ENCODE measurements around the gene CAPN2.

Gene CAPN2

DNA sequence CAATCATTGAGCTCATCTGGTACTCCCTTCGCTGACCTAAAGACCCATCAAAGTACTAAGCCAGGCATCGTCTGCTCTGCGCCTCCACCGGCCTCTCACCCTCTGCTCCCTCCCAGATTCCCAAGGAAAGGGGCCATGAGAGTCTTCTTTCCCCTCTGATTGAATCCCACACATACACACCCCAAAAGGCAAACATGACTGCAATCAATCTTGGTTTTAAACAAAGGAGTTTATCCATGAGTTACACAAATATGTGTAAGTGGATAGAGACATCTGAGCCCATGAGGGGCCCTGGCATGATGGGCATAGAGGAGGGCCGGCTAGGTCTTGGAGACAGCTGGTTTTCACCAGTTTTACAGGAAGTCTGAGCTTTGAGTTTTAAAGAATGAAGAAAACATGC, 50.9 kb downstream of the CAPN2 start:
- DNase-seq, result no peak

DNA sequence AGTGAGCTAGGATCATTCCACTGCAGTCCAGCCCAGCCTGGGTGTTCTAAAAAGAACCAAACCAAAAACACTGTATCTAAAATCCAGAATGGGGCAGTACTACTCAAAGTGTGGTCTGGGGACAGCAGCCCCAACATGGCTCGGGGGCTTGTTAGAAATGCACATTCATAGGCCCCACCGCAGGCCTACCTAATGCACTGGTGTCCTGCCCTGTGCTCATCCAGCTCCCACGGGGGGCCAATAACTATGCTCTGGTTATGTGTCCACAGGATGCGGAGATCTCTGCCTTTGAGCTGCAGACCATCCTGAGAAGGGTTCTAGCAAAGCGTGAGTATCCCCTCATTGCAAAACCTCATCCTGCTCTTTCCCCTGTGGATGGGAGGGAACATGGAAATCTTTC, 51.5 kb downstream of the CAPN2 start:
- no peak for DNase-seq

DNA sequence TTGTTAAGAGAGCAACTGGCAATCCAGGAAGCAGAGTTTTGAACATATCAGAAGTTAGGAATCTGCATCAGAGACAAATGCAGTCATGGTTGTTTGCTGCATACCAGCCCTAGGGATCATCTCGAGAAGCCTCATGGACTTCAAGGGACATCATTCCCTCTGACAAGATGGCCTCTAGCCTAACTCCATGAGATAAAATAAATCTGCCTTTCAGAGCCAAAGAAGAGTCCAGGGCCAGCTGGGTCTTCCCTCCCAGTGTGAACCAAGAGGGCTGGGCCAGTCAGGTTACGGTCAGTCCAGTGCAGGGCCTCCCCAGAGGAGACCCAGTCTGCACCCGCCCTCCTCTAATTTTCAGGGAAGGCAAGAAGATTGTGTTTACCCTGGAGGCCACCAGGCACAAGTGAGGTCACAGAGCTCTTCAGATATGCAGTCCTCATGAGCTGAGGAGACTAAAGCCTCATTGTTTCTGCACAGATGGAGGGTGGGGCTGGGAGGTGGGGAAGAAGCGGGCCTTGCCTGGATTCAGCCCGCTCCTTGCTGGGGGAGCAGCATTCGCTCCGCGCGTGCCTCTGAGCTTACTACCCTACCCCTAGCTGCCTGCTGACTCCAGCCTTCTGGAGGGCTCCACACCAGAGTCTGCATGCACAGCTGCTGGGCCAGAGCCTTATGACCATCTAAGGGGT, 52.8 kb downstream of the CAPN2 start:
- peak; percentile 71 to 77 for DNase-seq

DNA sequence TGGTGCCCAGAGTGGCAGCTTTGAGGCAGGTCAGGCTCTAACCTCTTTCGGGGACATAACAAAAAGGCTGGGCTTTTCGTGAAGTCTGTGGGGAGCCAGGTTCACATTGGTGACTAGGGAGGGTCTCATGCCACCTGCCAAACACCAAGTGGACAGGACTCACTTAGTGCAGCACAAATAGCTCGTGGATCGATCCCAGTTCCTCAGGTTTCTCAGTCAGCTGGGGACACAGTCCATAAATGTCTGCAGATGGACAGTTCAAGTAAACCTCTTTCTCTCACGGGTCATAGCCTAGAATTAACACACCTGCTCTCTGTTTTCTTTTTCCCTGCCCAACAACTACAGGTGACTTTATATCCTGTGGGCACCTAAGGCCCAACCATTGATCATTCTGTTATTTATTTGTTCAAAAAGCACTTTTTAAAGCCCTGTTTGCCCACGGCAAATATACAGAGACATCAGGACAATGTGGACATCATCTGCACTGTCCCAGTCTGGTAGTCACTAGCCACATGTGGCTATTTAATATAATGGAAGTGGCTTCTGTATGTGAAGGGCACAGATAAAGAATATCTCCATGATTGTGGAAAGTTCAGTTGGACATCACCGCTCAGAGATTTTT, 53.5 kb downstream of the CAPN2 start:
- no peak for DNase-seq

DNA sequence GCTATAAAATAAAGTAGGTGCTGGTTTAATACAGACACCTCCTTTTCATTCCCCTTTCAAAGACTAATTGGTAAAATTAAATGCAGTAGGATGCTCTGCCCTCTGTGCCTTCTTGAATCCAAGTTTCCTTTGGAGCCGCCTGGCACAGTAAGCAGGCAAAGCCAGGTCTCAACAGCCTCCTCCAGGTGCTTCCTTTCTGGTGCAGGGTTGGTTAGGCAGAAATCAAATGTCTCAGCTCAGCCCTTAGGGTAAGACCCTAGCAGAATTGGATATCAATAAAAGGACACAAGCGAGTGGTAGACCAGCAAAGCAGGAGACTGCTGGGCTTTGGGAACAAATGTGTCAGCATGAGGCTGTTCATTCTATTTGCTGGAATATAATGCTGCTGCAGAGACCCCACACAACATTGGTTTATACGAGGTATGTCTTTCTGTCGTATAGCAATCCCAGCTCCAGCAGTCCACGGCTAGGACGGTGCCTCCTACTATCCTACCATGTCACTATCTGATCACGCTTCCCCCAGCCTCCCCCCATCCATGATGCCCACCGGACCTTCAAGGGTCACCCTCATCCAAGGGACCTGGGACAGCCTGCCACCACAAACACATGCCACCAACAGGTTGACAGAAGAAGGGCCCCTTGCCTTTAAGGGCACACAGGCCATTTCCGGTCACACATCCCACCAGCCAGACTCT, 58.4 kb downstream of the CAPN2 start:
- no peak for DNase-seq

DNA sequence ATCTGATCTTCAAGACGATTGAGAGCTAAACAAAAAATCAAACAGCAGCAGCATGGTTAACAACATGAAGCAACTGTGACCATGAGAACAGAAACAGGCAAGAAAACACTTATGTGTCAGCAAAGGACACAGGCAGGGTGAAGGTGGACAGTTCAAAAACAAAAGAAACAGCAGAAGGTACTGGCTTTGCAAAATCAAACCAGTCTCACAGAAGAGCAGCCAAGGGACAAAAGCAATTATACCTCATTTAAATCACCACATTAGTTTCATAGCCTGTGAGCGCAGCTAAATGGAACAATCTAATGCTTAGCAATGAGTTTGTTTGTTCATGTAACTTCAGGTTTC, 59.1 kb downstream of the CAPN2 start:
- DNase-seq, result no peak

DNA sequence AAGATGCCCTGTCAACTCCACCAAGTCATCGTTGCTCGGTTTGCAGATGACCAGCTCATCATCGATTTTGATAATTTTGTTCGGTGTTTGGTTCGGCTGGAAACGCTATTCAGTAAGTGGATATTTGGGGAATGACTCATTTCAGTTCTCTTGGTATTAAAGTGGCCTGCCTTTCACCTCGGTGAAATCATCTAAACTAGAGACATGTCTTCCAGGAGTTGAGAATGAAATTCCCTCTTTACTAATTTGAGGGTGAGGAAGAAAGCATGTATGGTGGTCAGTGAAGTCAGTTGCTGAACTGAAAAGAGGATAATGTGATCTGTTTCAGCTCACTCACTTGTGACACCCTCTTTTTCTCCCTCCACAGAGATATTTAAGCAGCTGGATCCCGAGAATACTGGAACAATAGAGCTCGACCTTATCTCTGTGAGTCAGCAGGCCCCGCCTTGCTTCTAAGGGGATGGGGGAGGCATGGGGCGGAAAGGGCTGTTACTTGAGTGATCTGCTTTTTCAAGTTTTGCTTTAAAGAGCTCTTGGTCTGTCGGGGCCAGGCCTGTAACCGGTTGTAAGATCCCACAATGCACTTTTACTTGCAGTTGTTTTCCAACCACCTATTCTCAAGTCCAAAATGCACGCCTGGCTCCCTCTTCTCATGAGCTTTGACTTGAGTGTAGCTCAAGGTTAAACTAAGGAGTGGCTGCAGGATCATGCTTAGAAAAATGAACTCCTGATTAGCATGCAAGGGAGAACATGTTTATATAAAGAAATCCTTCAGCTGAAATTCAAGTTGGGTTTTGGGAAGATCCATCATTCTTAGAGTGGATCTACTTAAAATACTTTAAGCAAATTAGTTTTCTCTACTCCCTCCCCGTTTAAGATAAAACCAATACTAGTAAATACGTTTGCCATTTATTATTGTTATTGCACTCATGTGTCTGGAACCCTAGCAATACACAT, 59.8 kb downstream of the CAPN2 start:
- no peak for DNase-seq

DNA sequence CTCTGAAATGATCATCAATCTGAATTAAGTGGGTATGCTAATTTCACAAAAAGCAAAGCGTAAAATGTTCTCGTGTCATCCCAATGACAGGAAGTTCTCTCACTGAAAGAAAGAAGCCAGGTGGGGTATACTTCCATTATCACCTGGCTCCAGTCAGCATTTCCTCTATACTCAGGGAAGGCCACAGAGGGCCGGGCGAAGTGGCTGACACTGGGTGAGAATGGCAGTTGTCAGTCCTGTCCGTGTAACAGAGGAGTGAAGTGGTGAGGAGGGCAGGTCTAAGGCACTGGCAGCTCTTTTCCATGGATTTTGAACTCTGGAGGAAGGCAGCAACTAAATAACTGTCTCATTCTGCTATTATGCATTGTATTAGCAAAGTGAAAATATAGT, 60.4 kb downstream of the CAPN2 start:
- DNase-seq, result no peak

DNA sequence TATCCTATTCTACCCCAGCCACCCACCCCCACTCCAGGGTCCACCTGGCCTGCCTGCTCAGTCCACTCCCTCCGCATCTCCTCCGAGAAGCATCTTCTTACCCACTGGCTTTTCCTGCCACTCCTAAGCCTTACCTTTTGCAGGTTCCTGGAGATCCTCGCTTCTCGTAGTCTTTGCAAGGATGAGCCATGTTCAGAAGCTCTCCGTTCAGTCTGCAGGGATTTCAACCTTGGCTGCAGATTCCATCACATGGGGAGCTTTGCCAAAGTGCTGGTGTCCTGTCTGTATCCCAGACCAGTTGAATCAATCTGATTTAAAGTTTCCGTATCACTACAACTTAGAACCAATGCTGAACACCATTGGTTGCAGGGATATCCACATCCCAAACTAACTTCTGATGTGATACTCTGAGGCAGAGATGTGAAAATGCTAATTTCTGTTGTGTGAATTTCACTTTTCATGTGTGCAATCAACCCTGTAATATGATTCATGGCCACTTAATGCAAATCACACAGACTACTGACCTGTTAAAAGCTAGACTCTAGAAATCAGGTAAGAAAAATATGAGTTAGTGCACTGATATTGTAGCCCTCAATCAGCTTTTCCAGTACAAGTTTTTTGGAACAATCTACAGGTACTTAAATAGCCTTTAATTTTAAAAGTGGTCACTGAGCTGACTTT, 61.9 kb downstream of the CAPN2 start:
- DNase-seq, result no peak

DNA sequence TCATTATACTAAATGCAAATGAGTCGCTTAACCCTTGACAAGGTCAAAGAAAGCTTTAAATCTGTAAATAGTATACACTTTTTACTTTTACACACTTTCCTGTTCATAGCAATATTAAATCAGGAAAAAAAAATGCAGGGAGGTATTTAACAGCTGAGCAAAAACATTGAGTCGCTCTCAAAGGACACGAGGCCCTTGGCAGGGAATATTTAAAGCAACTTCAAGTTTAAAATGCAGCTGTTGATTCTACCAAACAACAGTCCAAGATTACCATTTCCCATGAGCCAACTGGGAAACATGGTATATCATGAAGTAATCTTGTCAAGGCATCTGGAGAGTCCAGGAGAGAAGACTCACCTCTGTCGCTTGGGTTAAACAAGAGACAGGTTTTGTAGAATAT, 62.7 kb downstream of the CAPN2 start:
- no peak for DNase-seq

DNA sequence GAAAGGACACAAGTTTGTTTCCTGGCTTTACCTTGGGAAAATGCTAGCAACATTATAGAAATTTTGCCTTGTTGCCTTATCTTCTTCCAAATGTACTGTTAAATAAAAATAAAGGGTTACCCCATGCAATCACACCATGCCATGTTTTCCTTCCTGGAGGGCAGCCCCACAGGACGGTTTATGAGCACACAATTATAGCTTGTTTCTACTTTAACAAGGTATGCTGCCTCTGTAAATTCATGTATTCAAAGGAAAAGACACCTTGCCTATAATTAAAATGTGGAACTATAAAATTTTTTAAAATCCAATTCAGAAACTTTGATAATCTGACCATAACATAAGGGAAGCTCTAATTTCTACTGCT, 63.4 kb downstream of the CAPN2 start:
- DNase-seq, result no peak

DNA sequence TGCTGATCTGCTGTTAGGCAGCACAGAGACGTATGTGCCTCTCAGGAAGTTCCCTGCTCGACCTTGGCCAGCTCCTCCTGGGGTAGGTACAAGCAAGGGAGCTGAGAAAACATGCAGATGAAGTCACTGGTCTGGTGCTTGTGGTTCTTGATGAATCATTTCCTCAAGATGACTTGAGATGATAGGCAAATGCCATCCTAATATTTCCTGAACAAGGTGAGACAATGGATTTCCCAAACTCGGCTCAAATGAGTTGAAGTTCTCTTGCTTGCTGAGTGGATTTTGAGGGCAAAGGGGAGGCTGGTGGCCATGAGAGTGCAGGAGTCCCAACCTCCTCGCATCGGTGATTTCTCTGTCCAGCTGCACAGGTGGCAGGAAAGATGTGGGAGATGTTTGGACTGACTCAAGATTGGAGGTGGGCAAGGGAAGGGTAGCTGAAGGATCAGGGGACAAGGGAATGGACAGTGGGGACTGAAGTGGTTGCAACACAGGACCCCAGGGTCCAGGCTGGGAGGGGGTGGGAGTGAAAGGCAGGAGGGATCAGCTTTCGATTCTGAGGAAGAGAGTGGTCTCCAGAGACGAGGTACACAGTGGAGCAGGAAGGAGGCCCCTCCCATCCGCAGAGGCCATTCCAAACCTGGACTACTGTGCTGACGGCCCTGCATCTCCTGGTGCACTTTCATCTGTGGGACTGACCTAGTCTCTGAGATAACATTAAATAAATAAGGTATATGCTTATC, 63.9 kb downstream of the CAPN2 start:
- DNase-seq, result no peak

DNA sequence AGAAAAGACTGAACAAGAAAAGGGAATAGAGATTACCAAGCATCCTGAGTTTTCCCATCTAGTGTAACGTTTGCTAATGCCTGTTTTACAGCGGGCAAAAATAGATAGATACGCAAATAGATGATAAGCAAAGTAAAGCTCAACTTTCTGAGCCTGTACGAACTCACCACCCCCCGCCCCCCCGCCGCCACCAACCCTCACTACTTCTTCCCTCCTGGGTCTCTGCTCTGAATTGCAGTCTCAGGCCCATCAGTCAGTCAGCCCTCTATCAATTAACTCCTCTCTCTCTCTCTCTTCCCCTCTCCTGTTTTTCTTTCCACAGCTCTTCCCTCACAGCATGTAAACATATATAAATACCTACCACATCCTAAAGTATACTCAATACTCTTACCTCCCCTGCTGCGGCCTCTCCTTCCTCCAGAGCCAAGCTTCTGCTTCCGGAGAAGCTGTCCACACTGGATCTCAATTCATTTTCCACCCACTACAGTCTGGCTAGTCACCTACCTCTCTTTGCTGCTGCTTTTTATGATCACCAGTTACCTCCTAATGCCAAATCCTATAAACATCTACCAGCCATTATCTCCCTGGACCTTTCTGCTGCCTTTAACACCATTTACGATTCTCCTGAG, 64.6 kb downstream of the CAPN2 start:
- DNase-seq, result no peak

DNA sequence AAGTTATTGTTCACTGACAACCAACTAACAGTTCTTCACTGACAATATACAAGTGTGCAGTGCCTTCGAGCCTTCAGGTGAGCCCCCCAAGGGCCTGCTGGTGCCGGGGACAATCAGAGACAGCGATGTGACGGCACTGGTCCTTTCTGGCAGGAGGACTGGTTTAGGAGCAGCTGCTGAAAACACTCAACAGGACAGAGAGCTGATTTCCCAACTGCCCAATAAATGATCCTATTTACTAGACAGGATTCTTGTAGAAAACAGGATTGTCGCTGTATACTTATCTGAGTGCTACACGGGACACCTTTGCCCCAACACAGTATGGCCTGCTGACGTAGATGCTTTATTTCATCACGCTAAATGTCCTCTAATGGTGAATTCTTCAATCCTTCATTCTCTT, 68.0 kb downstream of the CAPN2 start:
- no peak for DNase-seq

DNA sequence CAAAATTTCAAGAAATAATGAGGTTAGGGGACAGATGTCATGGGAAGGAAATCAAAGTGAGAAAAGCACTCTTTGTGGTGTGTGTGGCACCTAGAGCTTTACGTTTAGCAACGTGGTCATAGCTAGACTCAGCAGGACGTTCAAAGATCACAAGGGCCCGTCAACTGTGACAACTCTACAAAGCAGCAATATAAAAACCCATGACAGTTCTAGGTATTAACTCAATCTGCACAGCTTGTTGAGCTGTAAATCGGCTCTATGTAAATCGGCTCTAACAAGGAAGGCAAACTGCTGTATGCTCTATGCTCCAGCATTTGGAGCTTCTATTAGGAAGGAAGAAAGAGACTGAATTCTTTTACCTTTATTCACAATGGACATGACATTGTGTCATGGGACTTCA, 68.6 kb downstream of the CAPN2 start:
- no peak for DNase-seq

DNA sequence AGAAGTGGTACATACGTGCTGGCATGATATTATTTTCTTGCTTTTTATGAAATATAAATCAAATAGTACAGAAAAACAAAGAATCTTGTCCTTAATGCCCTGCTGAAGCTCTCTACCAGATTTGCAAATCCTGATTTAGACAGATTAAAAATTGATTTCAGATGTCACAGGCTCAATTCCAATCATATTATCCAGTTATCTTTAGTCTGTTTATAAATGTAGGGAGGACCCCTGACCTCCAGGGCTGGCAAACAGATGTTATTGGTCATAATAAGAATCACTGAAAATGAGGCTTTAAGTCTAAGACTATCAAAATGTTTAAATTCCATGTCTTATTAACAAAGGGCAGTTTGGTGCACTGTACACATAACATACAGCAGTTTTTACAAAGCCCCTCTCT, 71.3 kb downstream of the CAPN2 start:
- DNase-seq, result no peak

DNA sequence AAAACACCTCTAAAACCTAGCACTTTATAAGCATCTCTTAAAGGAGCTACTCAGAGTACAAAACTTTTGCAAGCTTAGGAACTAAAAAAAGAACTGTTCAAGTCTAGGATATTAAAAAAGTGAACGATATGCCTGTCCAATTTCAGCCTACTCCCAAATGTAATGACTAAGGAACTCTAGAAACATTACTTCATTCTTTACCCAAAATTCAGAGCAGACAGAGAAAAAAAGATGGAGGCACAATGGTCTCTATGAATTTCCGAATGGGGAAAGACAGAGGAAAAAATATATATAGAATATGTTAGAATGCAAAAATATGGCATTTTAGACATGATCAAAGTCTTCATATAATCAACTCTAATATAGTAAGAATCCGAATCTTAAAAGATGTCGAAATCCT, 72.2 kb downstream of the CAPN2 start:
- no peak for DNase-seq

DNA sequence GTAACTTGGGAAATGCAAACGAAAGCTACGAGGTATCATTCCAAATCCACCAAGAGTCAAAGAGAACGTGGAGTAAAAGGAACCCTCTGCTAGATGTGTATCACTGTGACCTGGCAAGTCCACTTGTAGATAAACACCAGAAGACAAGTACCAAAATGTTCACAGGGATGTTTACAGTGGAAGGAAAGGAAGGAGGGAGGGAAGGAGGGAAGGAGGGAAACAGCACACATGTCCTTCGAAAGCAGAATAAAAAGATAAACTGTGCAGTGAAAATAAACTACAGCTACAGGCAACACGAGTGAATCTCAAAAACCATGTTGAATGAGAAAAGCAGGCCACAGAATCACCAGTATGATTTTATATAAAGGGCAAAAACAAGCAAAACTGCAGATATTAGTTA, 73.5 kb downstream of the CAPN2 start:
- DNase-seq, result no peak

DNA sequence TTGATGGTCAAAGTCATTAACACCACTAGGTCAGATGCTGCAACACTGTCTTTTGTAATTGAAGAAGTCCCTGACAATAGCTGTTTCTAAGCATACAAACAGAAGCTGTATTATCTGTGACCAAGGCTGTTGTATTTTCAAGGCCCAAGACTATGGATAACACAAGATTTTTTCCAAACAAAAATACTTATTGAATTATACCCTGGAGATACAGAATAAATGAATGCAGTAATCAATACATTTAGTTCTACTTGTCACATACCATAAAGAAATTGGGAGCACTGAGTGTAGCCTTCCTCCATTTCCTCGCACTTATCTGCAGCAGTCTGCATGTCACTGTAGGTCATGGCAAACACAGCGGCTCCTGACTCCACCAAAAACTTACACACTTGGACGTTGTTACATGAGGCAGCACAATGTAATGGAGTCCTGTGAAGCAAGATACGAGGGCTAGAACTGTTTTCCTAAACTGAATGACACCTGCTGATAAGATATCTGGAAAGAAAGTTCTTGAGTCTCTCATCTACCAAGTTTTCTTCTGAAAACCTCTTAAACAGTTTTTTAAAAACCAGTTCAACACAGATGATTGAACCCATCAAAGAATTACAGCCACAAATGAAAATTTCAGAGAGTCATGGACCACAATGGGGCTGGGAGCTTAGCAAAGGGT, 76.5 kb downstream of the CAPN2 start:
- peak in 1 of 2 donors; percentile 73 for DNase-seq

DNA sequence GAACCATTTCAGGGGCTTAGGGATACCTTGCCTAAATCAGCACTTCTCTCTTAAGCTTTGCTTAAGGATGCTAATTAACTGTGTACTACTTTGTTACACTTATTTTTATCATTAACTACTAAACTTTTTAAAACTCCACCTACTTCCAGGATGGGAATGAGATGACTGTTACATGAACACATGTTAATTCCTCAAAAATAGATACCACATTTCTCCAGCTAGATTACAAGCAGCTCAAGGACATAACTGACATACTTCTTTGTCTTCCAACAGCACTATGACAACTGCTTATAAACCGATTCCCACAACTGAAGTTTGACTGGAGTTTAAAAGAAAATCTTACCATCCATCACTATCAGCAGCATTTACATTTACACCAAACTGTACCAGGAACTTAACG, 79.7 kb downstream of the CAPN2 start:
- DNase-seq, result no peak

DNA sequence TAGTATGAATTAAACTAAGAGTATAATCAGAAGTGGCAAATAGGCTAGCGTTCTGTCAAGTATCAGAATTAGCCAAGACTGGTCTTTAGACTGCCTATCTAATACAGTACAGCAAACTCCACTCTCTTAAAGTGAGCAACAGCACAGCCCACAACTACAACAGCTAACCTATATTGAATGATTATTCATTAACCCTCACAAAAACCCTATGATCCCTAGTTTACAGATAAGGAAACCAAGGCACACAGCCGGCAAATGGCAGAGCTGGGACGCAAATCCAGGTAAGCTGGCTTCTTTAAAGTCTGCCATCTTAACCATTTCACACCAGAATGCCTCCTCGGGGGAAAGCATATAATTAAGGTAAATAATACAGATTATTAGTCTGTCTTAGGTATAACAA, 81.4 kb downstream of the CAPN2 start:
- DNase-seq, result no peak

All from hippocampal formation (tissue), 2 donors.